GM10266 (cell line): ENCODE data around the gene SORCS1.

ENCODE experiments used
- DNase-seq: peaks from one replicate; pipeline ENCODE4 v3.0.0; 2012; ENCODE audit errors: extremely low spot score
- CTCF ChIP-seq: IDR thresholded peaks from 2 replicates; pipeline ENCODE4 v1.5.1; 2012; ENCODE audit warnings: mild to moderate bottlenecking, low read depth; ENCODE audit not compliant: control insufficient read depth, insufficient read depth; ENCODE audit errors: missing control alignments

SORCS1 gene

GRCh38 chr10:107051769-107052168 is 112.7 kb downstream of the SORCS1 start:
- DNase-seq: no peak
- no peak for TF ChIP-seq CTCF

- no peak for DNase-seq
- TF ChIP-seq CTCF: no peak
Measured at GRCh38 chr10:107043461-107043860, 121.0 kb downstream of the SORCS1 start.

- TF ChIP-seq CTCF: no peak
- DNase-seq: no peak
Measured at GRCh38 chr10:107037192-107038122, 127.0 kb downstream of the SORCS1 start.

GRCh38 chr10:107033799-107034422 is 130.6 kb downstream of the SORCS1 start:
- no peak for TF ChIP-seq CTCF
- no peak for DNase-seq

- TF ChIP-seq CTCF: no peak
- no peak for DNase-seq
Measured at GRCh38 chr10:107032700-107033401, 131.7 kb downstream of the SORCS1 start.

GRCh38 chr10:107031931-107032699 is 132.4 kb downstream of the SORCS1 start:
- no peak for TF ChIP-seq CTCF
- no peak for DNase-seq
